ENCODE measurements around the gene SMTN.

GRCh38 chr22:31139866-31140716, 59.0 kb downstream of the SMTN start, which contains the start of gene PLA2G3:
- TF ChIP-seq CTCF (IDR thresholded peaks at IDR 0.05) = no peak
- no peak for TF ChIP-seq POLR2A (IDR thresholded peaks at IDR 0.05)

Measured in testis (tissue), 2 donors.